GM23338 (cell line): Measurements from ENCODE around the gene HAO1. TPM values are rescaled to one million over a fixed set of nuclear protein-coding genes. Genes with fewer than 3 reads are reported as not detected.

ENCODE experiments used
- ATAC-seq: fragments of 200-7000 bp; cut with Tn5 transposase; 3 replicates; pipeline ENCODE4 v1.9.1; 2020
- DNase-seq: peaks from one replicate; pipeline ENCODE4 v3.0.0-alpha.2; 2015; ENCODE audit warnings: low spot score
- H2AFZ ChIP-seq: fragments of 200-600 bp; sonication (generic); 2 replicates; pipeline ENCODE4 v1.8.0; 2016; ENCODE audit warnings: antibody characterized with exemption, mild to moderate bottlenecking, moderate library complexity
- H3F3A ChIP-seq: fragments of 200-600 bp; sonication (generic); replicated peaks from 2 replicates; pipeline ENCODE4 v1.8.0; 2017; ENCODE audit warnings: antibody characterized with exemption, mixed run types, low read depth
- H3K27ac ChIP-seq: fragments of 200-600 bp; sonication (generic); 2 replicates; pipeline ENCODE4 v1.6.1; 2016; ENCODE audit warnings: low read depth
- H3K27me3 ChIP-seq: fragments of 200-600 bp; sonication (generic); 2 replicates; pipeline ENCODE4 v1.8.0; 2016; ENCODE audit warnings: mild to moderate bottlenecking, mixed run types, moderate library complexity; ENCODE audit not compliant: insufficient read depth
- H3K36me3 ChIP-seq: fragments of 200-600 bp; sonication (generic); 2 replicates; pipeline ENCODE4 v1.8.0; 2016; ENCODE audit warnings: mild to moderate bottlenecking; ENCODE audit not compliant: insufficient read depth
- H3K4me1 ChIP-seq: fragments of 200-600 bp; sonication (generic); 2 replicates; pipeline ENCODE4 v1.8.0; 2016; ENCODE audit warnings: mild to moderate bottlenecking, moderate library complexity; ENCODE audit not compliant: insufficient read depth
- H3K4me2 ChIP-seq: fragments of 200-600 bp; sonication (generic); 2 replicates; pipeline ENCODE4 v1.7.1; 2017; ENCODE audit warnings: mixed run types
- H3K4me3 ChIP-seq: fragments of 200-600 bp; sonication (generic); 2 replicates; pipeline ENCODE4 v1.6.1; 2016; ENCODE audit warnings: mixed run types
- H3K79me2 ChIP-seq: fragments of 200-600 bp; sonication (generic); replicated peaks from 2 replicates; pipeline ENCODE4 v1.8.0; 2017; ENCODE audit warnings: mild to moderate bottlenecking; ENCODE audit not compliant: insufficient read depth
- H3K9me2 ChIP-seq: fragments of 200-600 bp; sonication (generic); 2 replicates; pipeline ENCODE4 v1.8.0; 2017; ENCODE audit not compliant: insufficient read depth
- H4K20me1 ChIP-seq: fragments of 200-600 bp; sonication (generic); replicated peaks from 2 replicates; pipeline ENCODE4 v1.8.0; 2017; ENCODE audit warnings: mild to moderate bottlenecking; ENCODE audit not compliant: insufficient read depth
- H3K27ac Mint-ChIP-seq: 2 replicates; pipeline ENCODE4 v1.8.0; 2020; ENCODE audit warnings: inconsistent platforms, mild to moderate bottlenecking, moderate library complexity, mixed read lengths
- H3K27me3 Mint-ChIP-seq: 3 replicates; pipeline ENCODE4 v1.8.0; 2022; ENCODE audit warnings: low read depth, mild to moderate bottlenecking, moderate library complexity, mixed read lengths, inconsistent platforms; ENCODE audit not compliant: insufficient read depth, poor library complexity
- H3K36me3 Mint-ChIP-seq: 3 replicates; pipeline ENCODE4 v1.8.0; 2021; ENCODE audit warnings: low read depth, mild to moderate bottlenecking, inconsistent platforms, moderate library complexity, mixed read lengths
- H3K4me1 Mint-ChIP-seq: 3 replicates; pipeline ENCODE4 v1.8.0; 2020; ENCODE audit warnings: mild to moderate bottlenecking, inconsistent platforms, mixed read lengths
- H3K4me3 Mint-ChIP-seq: 3 replicates; pipeline ENCODE4 v1.8.0; 2021; ENCODE audit warnings: moderate library complexity, mild to moderate bottlenecking, inconsistent platforms, mixed read lengths
- H3K9me3 Mint-ChIP-seq: 3 replicates; pipeline ENCODE4 v1.8.0; 2020; ENCODE audit warnings: moderate library complexity, mild to moderate bottlenecking, inconsistent platforms, mixed read lengths
- CREB1 ChIP-seq: fragments of 250-450 bp; sonication (Bioruptor Pico); IDR thresholded peaks from 2 replicates; pipeline ENCODE4 v1.5.0; 2020; ENCODE audit warnings: low read depth, mild to moderate bottlenecking, moderate library complexity
- EZH2 ChIP-seq: fragments of 200-600 bp; sonication (generic); IDR thresholded peaks from one replicate; pipeline ENCODE4 v1.8.0; 2017; ENCODE audit warnings: antibody characterized with exemption, mild to moderate bottlenecking, low read depth; ENCODE audit not compliant: unreplicated experiment
- EZH2phosphoT487 ChIP-seq: fragments of 200-600 bp; sonication (generic); IDR thresholded peaks from one replicate; pipeline ENCODE4 v1.8.1; 2018; ENCODE audit warnings: antibody characterized with exemption; ENCODE audit not compliant: unreplicated experiment
- JUNB ChIP-seq: IDR thresholded peaks from one replicate; pipeline ENCODE4 v1.6.1; 2016; ENCODE audit warnings: antibody characterized with exemption; ENCODE audit not compliant: unreplicated experiment
- NANOG ChIP-seq: IDR thresholded peaks from 2 replicates; pipeline ENCODE4 v1.6.1; 2016; ENCODE audit warnings: antibody characterized with exemption, borderline replicate concordance
- POLR2AphosphoS5 ChIP-seq: IDR thresholded peaks from 2 replicates; pipeline ENCODE4 v1.6.1; 2016; ENCODE audit warnings: antibody characterized with exemption, low read depth
- STAT1 ChIP-seq: IDR thresholded peaks from one replicate; pipeline ENCODE4 v1.6.1; 2016; ENCODE audit warnings: antibody characterized with exemption; ENCODE audit not compliant: unreplicated experiment
- ZNF114 ChIP-seq: fragments of 250-450 bp; sonication (Bioruptor Pico); IDR thresholded peaks from 2 replicates; pipeline ENCODE4 v1.5.0; 2020; ENCODE audit warnings: mild to moderate bottlenecking, moderate library complexity
- ZNF331 ChIP-seq: fragments of 250-450 bp; sonication (Bioruptor Pico); IDR thresholded peaks from 2 replicates; pipeline ENCODE4 v1.5.0; 2020; ENCODE audit warnings: low read depth, mild to moderate bottlenecking, moderate library complexity
- polyA plus RNA-seq: library from polyadenylated mRNA; unstranded; fragments of >200 nt; fragmentation: Nextera tagmentation; extraction: Ambion mirVana; gene quantifications from 2 replicates; pipeline ENCODE4 v1.2.1, GENCODE V29; 2016
- total RNA-seq: library from RNA; depleted of rRNA; stranded (reverse); fragments of >200 nt; shearing (Covaris generic); gene quantifications from 2 replicates; pipeline ENCODE4 v1.2.3, GENCODE V29; 2014
- TF ChIP-seq, protein P1 (sequence below): IDR thresholded peaks from one replicate; pipeline ENCODE4 v1.6.1; 2018; ENCODE audit warnings: antibody characterized with exemption; ENCODE audit not compliant: unreplicated experiment
- TF ChIP-seq, protein P2 (sequence below): fragments of 250-450 bp; sonication (Bioruptor Pico); IDR thresholded peaks from 2 replicates; pipeline ENCODE4 v1.5.0; 2020; ENCODE audit warnings: mild to moderate bottlenecking, moderate library complexity
- TF ChIP-seq, protein P3 (sequence below): IDR thresholded peaks from 2 replicates; pipeline ENCODE4 v1.6.1; 2016; ENCODE audit warnings: antibody characterized with exemption
- TF ChIP-seq, protein P4 (sequence below), 2 experiments: fragments of 200-600 bp in 1 of 2; sonication (generic) in 1 of 2; conservative IDR thresholded peaks; 2 replicates each; pipeline versions ENCODE4 v1.5.1 to v1.6.1; 2016 to 2017; ENCODE audit warnings: antibody characterized with exemption in 2 of 2, low read depth in 2 of 2, mild to moderate bottlenecking in 2 of 2, moderate library complexity in 1 of 2

The HAO1 gene
- total and polyA plus RNA-seq, 2 experiments from 2014 or later, result not detected

DNA sequence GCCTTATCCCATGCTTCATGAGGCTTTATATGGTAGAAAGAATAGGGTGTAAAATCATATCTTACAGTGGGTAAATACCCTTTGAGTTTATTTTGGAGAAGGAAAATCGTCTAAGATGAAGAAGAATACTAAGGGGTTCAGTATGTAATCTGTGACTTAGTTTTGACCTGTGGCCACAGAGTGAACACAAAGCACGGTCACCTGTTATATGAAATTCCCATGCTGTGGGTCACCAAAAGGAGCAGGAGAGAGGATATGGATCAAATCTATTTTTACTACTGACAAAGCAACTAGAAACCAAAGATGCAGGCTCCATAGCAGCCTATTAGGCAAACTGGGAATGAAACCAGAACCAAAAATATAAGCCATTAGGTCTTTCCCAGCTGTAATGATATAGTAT, 3.6 kb upstream of the HAO1 start:
- H3F3A ChIP-seq, result no peaks in the 10 kb centered on the region
- H3K27me3 ChIP-seq, result no peaks in the 10 kb centered on the region
- no peak overlapping the region for H3K27ac ChIP-seq
- H3K79me2 ChIP-seq, result no peaks in the 10 kb centered on the region
- TF ChIP-seq, protein P1, sequence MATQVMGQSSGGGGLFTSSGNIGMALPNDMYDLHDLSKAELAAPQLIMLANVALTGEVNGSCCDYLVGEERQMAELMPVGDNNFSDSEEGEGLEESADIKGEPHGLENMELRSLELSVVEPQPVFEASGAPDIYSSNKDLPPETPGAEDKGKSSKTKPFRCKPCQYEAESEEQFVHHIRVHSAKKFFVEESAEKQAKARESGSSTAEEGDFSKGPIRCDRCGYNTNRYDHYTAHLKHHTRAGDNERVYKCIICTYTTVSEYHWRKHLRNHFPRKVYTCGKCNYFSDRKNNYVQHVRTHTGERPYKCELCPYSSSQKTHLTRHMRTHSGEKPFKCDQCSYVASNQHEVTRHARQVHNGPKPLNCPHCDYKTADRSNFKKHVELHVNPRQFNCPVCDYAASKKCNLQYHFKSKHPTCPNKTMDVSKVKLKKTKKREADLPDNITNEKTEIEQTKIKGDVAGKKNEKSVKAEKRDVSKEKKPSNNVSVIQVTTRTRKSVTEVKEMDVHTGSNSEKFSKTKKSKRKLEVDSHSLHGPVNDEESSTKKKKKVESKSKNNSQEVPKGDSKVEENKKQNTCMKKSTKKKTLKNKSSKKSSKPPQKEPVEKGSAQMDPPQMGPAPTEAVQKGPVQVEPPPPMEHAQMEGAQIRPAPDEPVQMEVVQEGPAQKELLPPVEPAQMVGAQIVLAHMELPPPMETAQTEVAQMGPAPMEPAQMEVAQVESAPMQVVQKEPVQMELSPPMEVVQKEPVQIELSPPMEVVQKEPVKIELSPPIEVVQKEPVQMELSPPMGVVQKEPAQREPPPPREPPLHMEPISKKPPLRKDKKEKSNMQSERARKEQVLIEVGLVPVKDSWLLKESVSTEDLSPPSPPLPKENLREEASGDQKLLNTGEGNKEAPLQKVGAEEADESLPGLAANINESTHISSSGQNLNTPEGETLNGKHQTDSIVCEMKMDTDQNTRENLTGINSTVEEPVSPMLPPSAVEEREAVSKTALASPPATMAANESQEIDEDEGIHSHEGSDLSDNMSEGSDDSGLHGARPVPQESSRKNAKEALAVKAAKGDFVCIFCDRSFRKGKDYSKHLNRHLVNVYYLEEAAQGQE, result no peak
- TF ChIP-seq ZNF114 (CRISPR knock-in tag) (no peak), EZH2 (no peak), NANOG (no peak), ZNF331 (CRISPR knock-in tag) (no peak), JUNB (no peak), STAT1 (no peak), POLR2AphosphoS5 (no peak), CREB1 (CRISPR knock-in tag) (no peak), EZH2phosphoT487 (no peak)
- TF ChIP-seq, protein P2, sequence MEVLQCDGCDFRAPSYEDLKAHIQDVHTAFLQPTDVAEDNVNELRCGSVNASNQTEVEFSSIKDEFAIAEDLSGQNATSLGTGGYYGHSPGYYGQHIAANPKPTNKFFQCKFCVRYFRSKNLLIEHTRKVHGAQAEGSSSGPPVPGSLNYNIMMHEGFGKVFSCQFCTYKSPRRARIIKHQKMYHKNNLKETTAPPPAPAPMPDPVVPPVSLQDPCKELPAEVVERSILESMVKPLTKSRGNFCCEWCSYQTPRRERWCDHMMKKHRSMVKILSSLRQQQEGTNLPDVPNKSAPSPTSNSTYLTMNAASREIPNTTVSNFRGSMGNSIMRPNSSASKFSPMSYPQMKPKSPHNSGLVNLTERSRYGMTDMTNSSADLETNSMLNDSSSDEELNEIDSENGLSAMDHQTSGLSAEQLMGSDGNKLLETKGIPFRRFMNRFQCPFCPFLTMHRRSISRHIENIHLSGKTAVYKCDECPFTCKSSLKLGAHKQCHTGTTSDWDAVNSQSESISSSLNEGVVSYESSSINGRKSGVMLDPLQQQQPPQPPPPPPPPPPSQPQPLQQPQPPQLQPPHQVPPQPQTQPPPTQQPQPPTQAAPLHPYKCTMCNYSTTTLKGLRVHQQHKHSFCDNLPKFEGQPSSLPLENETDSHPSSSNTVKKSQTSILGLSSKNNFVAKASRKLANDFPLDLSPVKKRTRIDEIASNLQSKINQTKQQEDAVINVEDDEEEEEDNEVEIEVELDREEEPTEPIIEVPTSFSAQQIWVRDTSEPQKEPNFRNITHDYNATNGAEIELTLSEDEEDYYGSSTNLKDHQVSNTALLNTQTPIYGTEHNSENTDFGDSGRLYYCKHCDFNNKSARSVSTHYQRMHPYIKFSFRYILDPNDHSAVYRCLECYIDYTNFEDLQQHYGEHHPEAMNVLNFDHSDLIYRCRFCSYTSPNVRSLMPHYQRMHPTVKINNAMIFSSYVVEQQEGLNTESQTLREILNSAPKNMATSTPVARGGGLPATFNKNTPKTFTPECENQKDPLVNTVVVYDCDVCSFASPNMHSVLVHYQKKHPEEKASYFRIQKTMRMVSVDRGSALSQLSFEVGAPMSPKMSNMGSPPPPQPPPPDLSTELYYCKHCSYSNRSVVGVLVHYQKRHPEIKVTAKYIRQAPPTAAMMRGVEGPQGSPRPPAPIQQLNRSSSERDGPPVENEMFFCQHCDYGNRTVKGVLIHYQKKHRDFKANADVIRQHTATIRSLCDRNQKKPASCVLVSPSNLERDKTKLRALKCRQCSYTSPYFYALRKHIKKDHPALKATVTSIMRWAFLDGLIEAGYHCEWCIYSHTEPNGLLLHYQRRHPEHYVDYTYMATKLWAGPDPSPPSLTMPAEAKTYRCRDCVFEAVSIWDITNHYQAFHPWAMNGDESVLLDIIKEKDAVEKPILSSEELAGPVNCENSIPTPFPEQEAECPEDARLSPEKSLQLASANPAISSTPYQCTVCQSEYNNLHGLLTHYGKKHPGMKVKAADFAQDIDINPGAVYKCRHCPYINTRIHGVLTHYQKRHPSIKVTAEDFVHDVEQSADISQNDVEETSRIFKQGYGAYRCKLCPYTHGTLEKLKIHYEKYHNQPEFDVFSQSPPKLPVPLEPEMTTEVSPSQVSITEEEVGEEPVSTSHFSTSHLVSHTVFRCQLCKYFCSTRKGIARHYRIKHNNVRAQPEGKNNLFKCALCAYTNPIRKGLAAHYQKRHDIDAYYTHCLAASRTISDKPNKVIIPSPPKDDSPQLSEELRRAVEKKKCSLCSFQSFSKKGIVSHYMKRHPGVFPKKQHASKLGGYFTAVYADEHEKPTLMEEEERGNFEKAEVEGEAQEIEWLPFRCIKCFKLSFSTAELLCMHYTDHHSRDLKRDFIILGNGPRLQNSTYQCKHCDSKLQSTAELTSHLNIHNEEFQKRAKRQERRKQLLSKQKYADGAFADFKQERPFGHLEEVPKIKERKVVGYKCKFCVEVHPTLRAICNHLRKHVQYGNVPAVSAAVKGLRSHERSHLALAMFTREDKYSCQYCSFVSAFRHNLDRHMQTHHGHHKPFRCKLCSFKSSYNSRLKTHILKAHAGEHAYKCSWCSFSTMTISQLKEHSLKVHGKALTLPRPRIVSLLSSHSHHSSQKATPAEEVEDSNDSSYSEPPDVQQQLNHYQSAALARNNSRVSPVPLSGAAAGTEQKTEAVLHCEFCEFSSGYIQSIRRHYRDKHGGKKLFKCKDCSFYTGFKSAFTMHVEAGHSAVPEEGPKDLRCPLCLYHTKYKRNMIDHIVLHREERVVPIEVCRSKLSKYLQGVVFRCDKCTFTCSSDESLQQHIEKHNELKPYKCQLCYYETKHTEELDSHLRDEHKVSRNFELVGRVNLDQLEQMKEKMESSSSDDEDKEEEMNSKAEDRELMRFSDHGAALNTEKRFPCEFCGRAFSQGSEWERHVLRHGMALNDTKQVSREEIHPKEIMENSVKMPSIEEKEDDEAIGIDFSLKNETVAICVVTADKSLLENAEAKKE (CRISPR knock-in tag), result no peak
- TF ChIP-seq, protein P3, sequence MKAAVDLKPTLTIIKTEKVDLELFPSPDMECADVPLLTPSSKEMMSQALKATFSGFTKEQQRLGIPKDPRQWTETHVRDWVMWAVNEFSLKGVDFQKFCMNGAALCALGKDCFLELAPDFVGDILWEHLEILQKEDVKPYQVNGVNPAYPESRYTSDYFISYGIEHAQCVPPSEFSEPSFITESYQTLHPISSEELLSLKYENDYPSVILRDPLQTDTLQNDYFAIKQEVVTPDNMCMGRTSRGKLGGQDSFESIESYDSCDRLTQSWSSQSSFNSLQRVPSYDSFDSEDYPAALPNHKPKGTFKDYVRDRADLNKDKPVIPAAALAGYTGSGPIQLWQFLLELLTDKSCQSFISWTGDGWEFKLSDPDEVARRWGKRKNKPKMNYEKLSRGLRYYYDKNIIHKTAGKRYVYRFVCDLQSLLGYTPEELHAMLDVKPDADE, result no peak
- TF ChIP-seq, protein P4, sequence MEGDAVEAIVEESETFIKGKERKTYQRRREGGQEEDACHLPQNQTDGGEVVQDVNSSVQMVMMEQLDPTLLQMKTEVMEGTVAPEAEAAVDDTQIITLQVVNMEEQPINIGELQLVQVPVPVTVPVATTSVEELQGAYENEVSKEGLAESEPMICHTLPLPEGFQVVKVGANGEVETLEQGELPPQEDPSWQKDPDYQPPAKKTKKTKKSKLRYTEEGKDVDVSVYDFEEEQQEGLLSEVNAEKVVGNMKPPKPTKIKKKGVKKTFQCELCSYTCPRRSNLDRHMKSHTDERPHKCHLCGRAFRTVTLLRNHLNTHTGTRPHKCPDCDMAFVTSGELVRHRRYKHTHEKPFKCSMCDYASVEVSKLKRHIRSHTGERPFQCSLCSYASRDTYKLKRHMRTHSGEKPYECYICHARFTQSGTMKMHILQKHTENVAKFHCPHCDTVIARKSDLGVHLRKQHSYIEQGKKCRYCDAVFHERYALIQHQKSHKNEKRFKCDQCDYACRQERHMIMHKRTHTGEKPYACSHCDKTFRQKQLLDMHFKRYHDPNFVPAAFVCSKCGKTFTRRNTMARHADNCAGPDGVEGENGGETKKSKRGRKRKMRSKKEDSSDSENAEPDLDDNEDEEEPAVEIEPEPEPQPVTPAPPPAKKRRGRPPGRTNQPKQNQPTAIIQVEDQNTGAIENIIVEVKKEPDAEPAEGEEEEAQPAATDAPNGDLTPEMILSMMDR (conservative IDR thresholded peaks at IDR 0.05; ENCODE audit: low read depth in 2 of 2), result no peak
- peaks cover 1% of the 10 kb centered on the region for H3K27me3 Mint-ChIP-seq
- no peak overlapping the region for H2AFZ ChIP-seq
- H3K9me2 ChIP-seq, result 0 out of 2 replicates have a peak, but pooled peaks cover under 1% of the 10 kb centered on the region
- ATAC-seq, result no peak
- H3K36me3 Mint-ChIP-seq, result peaks cover 10% of the 10 kb centered on the region; the same call in 2 of the 3 replicates
- no peaks in the 10 kb centered on the region for H3K36me3 ChIP-seq
- no peak overlapping the region for H3K4me2 ChIP-seq
- H3K9me3 Mint-ChIP-seq, result peaks cover 26% of the 10 kb centered on the region
- no peak overlapping the region for H3K4me3 ChIP-seq
- no peak overlapping the region for H3K4me3 Mint-ChIP-seq
- H3K27ac Mint-ChIP-seq, result no peak overlapping the region
- H3K4me1 Mint-ChIP-seq, result no peaks in the 10 kb centered on the region
- H3K4me1 ChIP-seq, result no peaks in the 10 kb centered on the region
- H4K20me1 ChIP-seq, result no peaks in the 10 kb centered on the region
- DNase-seq, result no peak
